Upper lobe of left lung (tissue), 6 donors: ENCODE measurements around the gene GALNT16. TPM values are rescaled to one million over a fixed set of nuclear protein-coding genes. Genes with fewer than 3 reads are reported as not detected.

Experiments
- ATAC-seq, 2 donors: fragments of 200-7000 bp; cut with Tn5 transposase; one replicate each; pipeline ENCODE4 v1.9.1; 2022; ENCODE audit warnings: mild to moderate bottlenecking in 2 of 2, moderate library complexity in 2 of 2; ENCODE audit not compliant: low FRiP score in 2 of 2
- DNase-seq, 2 donors: peaks; one replicate each; pipeline ENCODE4 v3.0.0-alpha.2; 2019 to 2020
- H3K27ac ChIP-seq, 4 donors: fragments of 200-600 bp; sonication (generic); one replicate each; pipeline ENCODE4 v1.5.1; 2016 to 2019
- H3K27me3 ChIP-seq, 4 donors: fragments of 200-600 bp; sonication (generic); one replicate each; pipeline ENCODE4 v1.5.1; 2017 to 2019
- H3K36me3 ChIP-seq, 4 donors: fragments of 200-600 bp; sonication (generic); one replicate each; pipeline ENCODE4 v1.5.1; 2016 to 2019
- H3K4me1 ChIP-seq, 4 donors: fragments of 200-600 bp; sonication (generic); one replicate each; pipeline ENCODE4 v1.5.1; 2018 to 2019
- H3K4me3 ChIP-seq, 4 donors: fragments of 200-600 bp; sonication (generic); one replicate each; pipeline ENCODE4 v1.5.1; 2017 to 2019; ENCODE audit warnings: mild to moderate bottlenecking in 2 of 4, moderate library complexity in 1 of 4
- H3K9me3 ChIP-seq, 4 donors: fragments of 200-600 bp; sonication (generic); one replicate each; pipeline ENCODE4 v1.5.1; 2018 to 2019
- EP300 ChIP-seq, 4 donors: sonication (generic); formaldehyde crosslinking; IDR thresholded peaks; one replicate each; pipeline ENCODE4 v1.5.1; 2017; ENCODE audit warnings: antibody characterized with exemption in 4 of 4, control low read depth in 2 of 4
- POLR2A ChIP-seq, 4 donors: fragments of 450-650 bp; IDR thresholded peaks; one replicate each; pipeline ENCODE4 v1.5.1; 2016 to 2017; ENCODE audit warnings: antibody characterized with exemption in 4 of 4, mild to moderate bottlenecking in 2 of 4
- POLR2AphosphoS5 ChIP-seq, 2 donors: sonication (generic); formaldehyde crosslinking; IDR thresholded peaks; one replicate each; pipeline ENCODE4 v1.5.1; 2017; ENCODE audit warnings: antibody characterized with exemption in 2 of 2
- WGBS, 2 donors: methylation state at CpG; one replicate each; pipeline ENCODE4 v1.1.5; 2017 to 2018; 5-methylcytosine and 5-hydroxymethylcytosine counted together
- total RNA-seq, 6 donors: library from RNA; depleted of rRNA in 4 of 6; stranded (reverse); fragments of >200 nt in 4 of 6; gene quantifications; one replicate each; pipeline versions ENCODE4 v1.1.0 to v1.2.1, GENCODE V29; 2016 to 2021
- TF ChIP-seq, protein P1 (sequence below), 6 experiments: fragments of 450-650 bp in 4 of 6; fragments of 200-600 bp in 2 of 6; sonication (generic) in 2 of 6; IDR thresholded peaks; one replicate each; pipeline ENCODE4 v1.5.1; 2016 to 2019; ENCODE audit warnings: antibody characterized with exemption in 6 of 6
- donor health status: DM: no; HTN: no; CAD: no; lungs with moderate emphysema.
- donor health status: DM: no; HTN: yes; CAD: no; lungs with severe emphysema.

The GALNT16 gene
- total RNA-seq, 6 donors from 2014 or later: under 0.01 to 8.4 (median 1.3) TPM

DNA sequence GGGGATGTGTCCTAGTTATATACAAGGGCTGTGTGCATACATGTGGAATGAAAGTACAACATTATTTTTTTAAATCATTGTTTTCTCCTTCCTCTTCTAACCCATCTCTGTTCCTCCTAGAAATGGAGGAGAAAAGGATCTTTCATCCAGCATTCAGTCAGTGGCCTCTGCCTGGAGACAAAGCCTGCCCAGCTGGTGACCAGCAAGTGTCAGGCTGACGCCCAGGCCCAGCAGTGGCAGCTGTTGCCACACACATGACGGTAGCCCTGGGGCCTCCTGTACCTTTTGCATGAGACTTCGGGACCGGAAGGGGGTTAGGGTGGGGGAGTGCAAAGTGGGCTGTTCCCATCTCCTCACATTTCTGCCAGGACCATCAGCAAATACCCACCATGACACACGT lies 92.0 kb downstream of the GALNT16 start:
- DNase-seq (no peak), ATAC-seq (no peak)
- peaks cover 0 to 1% (median 0%) of the 10 kb centered on the region in 4 donors for H3K4me1 ChIP-seq
- 64 to 89% methylated on average over 1 to 5 of the region's 5 CpGs for WGBS, 2 donors
- no peak overlapping the region for H3K27ac ChIP-seq
- no peaks in the 10 kb centered on the region for H3K36me3 ChIP-seq
- TF ChIP-seq, protein P1, sequence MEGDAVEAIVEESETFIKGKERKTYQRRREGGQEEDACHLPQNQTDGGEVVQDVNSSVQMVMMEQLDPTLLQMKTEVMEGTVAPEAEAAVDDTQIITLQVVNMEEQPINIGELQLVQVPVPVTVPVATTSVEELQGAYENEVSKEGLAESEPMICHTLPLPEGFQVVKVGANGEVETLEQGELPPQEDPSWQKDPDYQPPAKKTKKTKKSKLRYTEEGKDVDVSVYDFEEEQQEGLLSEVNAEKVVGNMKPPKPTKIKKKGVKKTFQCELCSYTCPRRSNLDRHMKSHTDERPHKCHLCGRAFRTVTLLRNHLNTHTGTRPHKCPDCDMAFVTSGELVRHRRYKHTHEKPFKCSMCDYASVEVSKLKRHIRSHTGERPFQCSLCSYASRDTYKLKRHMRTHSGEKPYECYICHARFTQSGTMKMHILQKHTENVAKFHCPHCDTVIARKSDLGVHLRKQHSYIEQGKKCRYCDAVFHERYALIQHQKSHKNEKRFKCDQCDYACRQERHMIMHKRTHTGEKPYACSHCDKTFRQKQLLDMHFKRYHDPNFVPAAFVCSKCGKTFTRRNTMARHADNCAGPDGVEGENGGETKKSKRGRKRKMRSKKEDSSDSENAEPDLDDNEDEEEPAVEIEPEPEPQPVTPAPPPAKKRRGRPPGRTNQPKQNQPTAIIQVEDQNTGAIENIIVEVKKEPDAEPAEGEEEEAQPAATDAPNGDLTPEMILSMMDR (IDR thresholded peaks at IDR 0.05): no peak
- TF ChIP-seq POLR2AphosphoS5 (IDR thresholded peaks at IDR 0.05) (no peak), POLR2A (IDR thresholded peaks at IDR 0.05) (no peak), EP300 (IDR thresholded peaks at IDR 0.05) (no peak)
- no peak overlapping the region for H3K4me3 ChIP-seq
- peaks cover 0 to under 1% (median 0%) of the 10 kb centered on the region in 4 donors for H3K27me3 ChIP-seq
- no peaks in the 10 kb centered on the region for H3K9me3 ChIP-seq

DNA sequence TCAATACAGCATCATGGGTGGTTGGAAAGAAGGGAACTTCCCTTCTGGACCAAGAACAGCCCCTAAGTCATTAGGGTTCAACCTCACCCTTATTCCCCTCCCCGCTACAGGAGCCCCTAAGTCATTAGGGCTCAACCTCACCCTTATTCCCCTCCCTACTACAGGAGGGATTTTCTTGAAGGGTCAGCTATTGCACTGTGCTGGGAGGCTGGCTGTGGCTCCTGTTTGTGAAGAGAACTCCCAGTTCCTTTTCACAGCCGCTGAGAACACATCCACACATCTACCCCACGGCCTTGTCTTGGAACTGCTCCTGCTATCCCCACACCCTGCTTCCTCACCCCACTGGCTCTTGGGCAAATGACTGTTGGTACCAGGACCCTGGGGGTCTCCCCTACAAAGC lies 93.2 kb downstream of the GALNT16 start:
- Histone ChIP-seq H3K9me3 (no peaks in the 10 kb centered on the region), H3K36me3 (no peaks in the 10 kb centered on the region), H3K27ac (no peak overlapping the region), H3K4me3 (no peak overlapping the region), H3K4me1 (no peaks in the 10 kb centered on the region), H3K27me3 (no peaks in the 10 kb centered on the region)
- no peak for ATAC-seq
- no peak for TF ChIP-seq EP300 (IDR thresholded peaks at IDR 0.05)
- TF ChIP-seq POLR2A (IDR thresholded peaks at IDR 0.05): no peak
- TF ChIP-seq POLR2AphosphoS5 (IDR thresholded peaks at IDR 0.05): no peak
- TF ChIP-seq, protein P1 (IDR thresholded peaks at IDR 0.05): no peak
- 97% methylated on average over 3 of the region's 3 CpGs for WGBS, 2 donors
- no peak for DNase-seq

DNA sequence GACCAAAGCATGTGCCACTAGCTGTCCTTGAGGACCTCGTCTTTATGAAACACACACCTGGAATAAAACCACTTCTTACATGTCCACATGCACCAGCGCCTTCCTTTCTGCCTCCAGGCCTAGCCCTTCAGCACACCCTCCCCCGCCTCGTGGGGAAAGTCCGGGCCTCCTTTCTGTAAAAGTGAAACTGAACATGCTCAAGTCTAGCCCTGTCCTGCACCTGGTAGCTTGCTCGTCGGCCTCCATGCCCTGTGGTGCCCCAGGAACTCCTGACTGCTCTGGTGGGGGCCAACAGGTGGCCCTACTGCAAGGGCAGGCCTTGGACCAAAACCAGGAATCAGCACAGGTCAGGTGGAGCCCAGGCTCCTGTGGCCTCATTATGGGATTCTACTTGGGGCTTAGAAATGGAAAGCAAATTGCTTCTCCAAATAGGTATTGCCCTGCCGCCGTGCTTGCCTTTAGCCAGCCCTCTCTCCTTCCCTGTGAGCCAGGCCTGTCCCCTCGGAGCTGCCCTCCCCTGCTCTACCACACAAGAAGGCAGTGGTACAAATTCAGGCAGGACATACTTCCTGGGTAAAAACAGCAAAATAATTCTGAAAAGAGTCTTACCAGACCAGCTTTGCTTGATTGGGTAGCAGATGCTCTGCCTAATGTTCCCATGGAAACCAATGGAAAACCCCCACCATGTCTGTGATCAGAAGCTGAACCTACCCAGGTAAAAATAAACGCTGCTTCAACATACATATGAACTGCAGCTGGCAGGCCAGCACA lies 94.6 kb downstream of the GALNT16 start:
- 68 to 69% methylated on average over 11 of the region's 11 CpGs for WGBS, 2 donors
- no peak overlapping the region for H3K4me3 ChIP-seq
- no peaks in the 10 kb centered on the region for H3K4me1 ChIP-seq
- TF ChIP-seq POLR2A (IDR thresholded peaks at IDR 0.05) (no peak), POLR2AphosphoS5 (IDR thresholded peaks at IDR 0.05) (no peak), EP300 (IDR thresholded peaks at IDR 0.05) (no peak)
- TF ChIP-seq, protein P1 (IDR thresholded peaks at IDR 0.05): no peak
- no peaks in the 10 kb centered on the region for H3K9me3 ChIP-seq
- DNase-seq (no peak), ATAC-seq (no peak)
- no peaks in the 10 kb centered on the region for H3K27me3 ChIP-seq
- H3K36me3 ChIP-seq: no peaks in the 10 kb centered on the region
- H3K27ac ChIP-seq: no peak overlapping the region

DNA sequence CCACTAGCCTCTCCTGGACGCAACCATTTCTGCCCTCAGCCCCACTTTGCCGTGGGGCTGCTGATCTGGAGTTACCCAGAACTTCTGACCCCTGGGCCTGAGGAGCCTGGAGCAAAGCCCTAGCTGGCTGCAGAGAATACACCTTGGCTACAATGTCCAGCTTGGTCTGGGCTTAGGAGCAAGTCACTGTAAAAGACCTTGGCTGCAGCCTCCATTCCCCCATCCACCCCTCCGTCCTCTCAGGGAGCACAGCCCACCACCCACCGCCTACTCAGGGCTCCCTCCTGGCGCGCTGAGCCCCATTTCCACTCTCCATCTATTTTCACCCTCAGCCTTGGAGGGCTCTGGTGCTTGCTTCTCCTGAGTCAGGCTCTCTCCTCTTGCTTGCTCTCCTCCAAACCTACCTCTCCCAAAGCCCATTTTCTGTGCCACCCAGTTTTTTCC lies 95.2 kb downstream of the GALNT16 start:
- no peaks in the 10 kb centered on the region for H3K27me3 ChIP-seq
- no peak for ATAC-seq
- H3K4me3 ChIP-seq: no peak overlapping the region
- TF ChIP-seq POLR2A (IDR thresholded peaks at IDR 0.05): no peak
- no peaks in the 10 kb centered on the region for H3K4me1 ChIP-seq
- H3K36me3 ChIP-seq: no peaks in the 10 kb centered on the region
- no peaks in the 10 kb centered on the region for H3K9me3 ChIP-seq
- no peak for DNase-seq
- 88 to 94% methylated on average over 5 to 6 of the region's 6 CpGs for WGBS, 2 donors
- H3K27ac ChIP-seq: no peak overlapping the region

DNA sequence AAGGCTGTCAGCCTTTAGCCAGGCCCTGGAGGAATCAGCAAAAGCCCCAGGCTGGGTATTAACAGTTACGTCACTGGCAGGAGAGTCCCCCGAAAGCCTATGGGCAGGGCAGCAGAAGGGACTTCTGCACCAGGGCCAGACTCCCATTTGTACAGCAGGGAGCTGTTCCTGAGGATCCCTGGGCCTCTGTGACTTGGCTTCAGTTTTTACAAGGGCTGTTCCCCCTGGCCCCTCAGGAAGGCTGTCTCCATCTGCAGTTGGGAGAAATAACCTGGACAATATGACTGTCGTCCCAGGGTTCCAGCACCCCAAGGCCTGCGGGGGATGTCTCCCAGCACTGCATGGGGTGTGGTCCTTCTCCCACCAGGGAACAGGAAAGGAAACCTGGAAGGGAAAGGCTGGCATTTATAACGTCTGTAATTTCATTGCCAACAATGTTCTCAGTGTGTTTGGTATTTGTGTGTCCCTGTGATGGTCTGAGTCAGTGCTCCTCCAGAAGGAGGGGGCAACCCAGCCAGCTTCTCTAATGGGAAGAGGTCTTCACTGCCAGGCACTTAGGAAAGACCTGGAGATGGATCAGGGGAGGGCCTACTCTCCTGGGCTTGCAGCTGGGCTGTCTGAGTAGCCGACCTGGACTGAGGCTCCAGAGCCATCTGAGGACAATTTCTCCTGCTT lies 95.8 kb downstream of the GALNT16 start:
- DNase-seq: no peak
- Histone ChIP-seq H3K9me3 (no peaks in the 10 kb centered on the region), H3K36me3 (no peaks in the 10 kb centered on the region), H3K4me1 (no peaks in the 10 kb centered on the region), H3K4me3 (no peak overlapping the region), H3K27me3 (no peaks in the 10 kb centered on the region), H3K27ac (no peak overlapping the region)
- peak in 1 of 2 donors; percentile 88 for ATAC-seq
- TF ChIP-seq, protein P1 (IDR thresholded peaks at IDR 0.05): no peak
- TF ChIP-seq POLR2AphosphoS5 (IDR thresholded peaks at IDR 0.05) (no peak), EP300 (IDR thresholded peaks at IDR 0.05) (no peak), POLR2A (IDR thresholded peaks at IDR 0.05) (no peak)
- 75 to 86% methylated on average over 4 to 6 of the region's 6 CpGs for WGBS, 2 donors
